K562 (cell line): ENCODE data around the gene LRRC25. TPM values are rescaled to one million over a fixed set of nuclear protein-coding genes. Genes with fewer than 3 reads are reported as not detected.
A peak's percentile ranks its signal among the peaks of the same experiment; 100 is the strongest.

Experiments
- ARHGAP35 ChIP-seq: fragments of 450-650 bp; IDR thresholded peaks from 2 replicates; pipeline ENCODE4 v1.6.1; 2018; ENCODE audit not compliant: partially characterized antibody
- ARID1B ChIP-seq: fragments of 450-650 bp; IDR thresholded peaks from 2 replicates; pipeline ENCODE4 v1.6.1; 2016; ENCODE audit warnings: antibody characterized with exemption, mild to moderate bottlenecking, inconsistent platforms
- CREB1 ChIP-seq, 2 experiments: sonication (generic) in 1 of 2; formaldehyde crosslinking in 1 of 2; IDR thresholded peaks; 2 replicates each; pipeline versions ENCODE4 v1.6.1 to v1.8.0; 2012 to 2022; ENCODE audit warnings: inconsistent platforms in 1 of 2, mild to moderate bottlenecking in 1 of 2, missing genetic modification reagents in 1 of 2, moderate library complexity in 1 of 2
- CREM ChIP-seq: IDR thresholded peaks from 2 replicates; pipeline ENCODE4 v1.6.1; 2014; ENCODE audit warnings: antibody characterized with exemption, low read depth
- CTBP1 ChIP-seq: fragments of 450-650 bp; IDR thresholded peaks from 2 replicates; pipeline ENCODE4 v1.6.1; 2016; ENCODE audit warnings: borderline replicate concordance
- JUND ChIP-seq, 2 experiments: IDR thresholded peaks; 2 replicates in 1 of 2; 3 replicates in 1 of 2; pipeline ENCODE4 v1.6.1; 2011; ENCODE audit warnings: borderline replicate concordance in 2 of 2, low read depth in 2 of 2, low read length in 2 of 2, improper control_type of control experiment in 1 of 2, missing biosample characterization in 1 of 2, missing genetic modification characterization in 1 of 2, missing genetic modification reagents in 1 of 2
- L3MBTL2 ChIP-seq: fragments of 450-650 bp; IDR thresholded peaks from 2 replicates; pipeline ENCODE4 v1.6.1; 2016; ENCODE audit warnings: mild to moderate bottlenecking, moderate library complexity
- MXD1 ChIP-seq: fragments of 250-450 bp; sonication (Bioruptor Pico); IDR thresholded peaks from 2 replicates; pipeline ENCODE4 v1.8.0; 2021; ENCODE audit warnings: borderline replicate concordance, mild to moderate bottlenecking, moderate library complexity; ENCODE audit not compliant: poor library complexity, severe bottlenecking
- MYC ChIP-seq, 2 experiments: fragments of 250-450 bp in 1 of 2; sonication (Bioruptor Pico) in 1 of 2; IDR thresholded peaks; 2 replicates each; pipeline versions ENCODE4 v1.5.1 to v1.6.1; 2012 to 2021; ENCODE audit warnings: low read depth in 2 of 2, borderline replicate concordance in 1 of 2, improper control_type of control experiment in 1 of 2, low read length in 1 of 2, mild to moderate bottlenecking in 1 of 2, moderate library complexity in 1 of 2
- RHOXF2B ChIP-seq: fragments of 250-450 bp; sonication (Bioruptor Pico); conservative IDR thresholded peaks from 2 replicates; pipeline ENCODE4 v1.5.1; 2021
- SP2 ChIP-seq: IDR thresholded peaks from 2 replicates; pipeline ENCODE4 v1.6.1; 2011; ENCODE audit warnings: mild to moderate bottlenecking, low read depth, low read length, moderate library complexity; ENCODE audit not compliant: poor library complexity, severe bottlenecking; ENCODE audit errors: extremely low read depth
- TFAM ChIP-seq: fragments of 250-450 bp; sonication (Bioruptor Pico); conservative IDR thresholded peaks from 2 replicates; pipeline ENCODE4 v1.5.0; 2021; ENCODE audit warnings: mild to moderate bottlenecking, moderate library complexity
- VEZF1 ChIP-seq: fragments of 200-800 bp; sonication (Bioruptor generic); IDR thresholded peaks from 2 replicates; pipeline ENCODE4 v1.6.1; 2017; ENCODE audit warnings: missing genetic modification characterization, missing compliant biosample characterization
- ZBTB26 ChIP-seq: fragments of 450-650 bp; formaldehyde crosslinking; IDR thresholded peaks from 2 replicates; pipeline ENCODE4 v1.4.0; 2022; ENCODE audit warnings: missing genetic modification characterization
- ZEB2 ChIP-seq: fragments of 450-650 bp; IDR thresholded peaks from 2 replicates; pipeline ENCODE4 v1.6.1; 2016
- ZNF217 ChIP-seq: sonication (generic); formaldehyde crosslinking; IDR thresholded peaks from 2 replicates; pipeline ENCODE4 v1.8.0; 2022; ENCODE audit warnings: mild to moderate bottlenecking, missing genetic modification reagents
- ZNF384 ChIP-seq: IDR thresholded peaks from 2 replicates; pipeline ENCODE4 v1.6.1; 2012; ENCODE audit warnings: low read depth, low read length, improper control_type of control experiment
- ZNF77 ChIP-seq: fragments of 250-450 bp; sonication (Bioruptor Pico); IDR thresholded peaks from 2 replicates; pipeline ENCODE4 v1.5.0; 2020
- polyA plus RNA-seq, 8 experiments: library from polyadenylated mRNA; depleted of rRNA in 4 of 8; stranded (reverse) in 5 of 8; unstranded in 3 of 8; fragments of >200 nt; fragmentation: Nextera tagmentation in 2 of 8; fragmentation: Illumina TruSeq in 1 of 8; extraction: Ambion mirVana in 2 of 8; extraction: Trizol in 1 of 8; gene quantifications; 2 replicates each; pipeline versions ENCODE4 v1.2.1 to v1.2.3, GENCODE V29; 2011 to 2014; ENCODE audit warnings: inconsistent platforms in 1 of 8, missing spikeins in 1 of 8
- total RNA-seq, 7 experiments: library from RNA; depleted of rRNA in 6 of 7; stranded (reverse); fragments of >200 nt in 6 of 7; fragmentation: Illumina TruSeq in 2 of 7; extraction: Trizol in 2 of 7; gene quantifications; 2 replicates each; pipeline versions ENCODE4 v1.2.1 to v1.2.3, GENCODE V29; 2011 to 2021; ENCODE audit warnings: low replicate concordance in 1 of 7
- TF ChIP-seq, protein P1 (sequence below): sonication (generic); formaldehyde crosslinking; IDR thresholded peaks from 2 replicates; pipeline ENCODE4 v1.9.0; 2022; ENCODE audit warnings: mild to moderate bottlenecking, missing genetic modification reagents
- TF ChIP-seq, protein P2 (sequence below), 2 experiments: fragments of 250-450 bp in 1 of 2; fragments of 450-650 bp in 1 of 2; sonication (Bioruptor Pico) in 1 of 2; IDR thresholded peaks; 2 replicates each; pipeline versions ENCODE4 v1.6.1 to v1.8.0; 2016 to 2021; ENCODE audit warnings: mild to moderate bottlenecking in 2 of 2, moderate library complexity in 2 of 2, missing compliant biosample characterization in 1 of 2, missing genetic modification characterization in 1 of 2

The LRRC25 gene
- total and polyA plus RNA-seq, 9 of the 15 experiments (the other 6 are each of a cell fraction or from before 2014, with no cell fraction given) = 0.07 to 0.36 (median 0.10) TPM; not detected in 3

GRCh38 chr19:18408053-18408476 lies 10.6 kb upstream of the LRRC25 start (continued):
- TF ChIP-seq, protein P1, sequence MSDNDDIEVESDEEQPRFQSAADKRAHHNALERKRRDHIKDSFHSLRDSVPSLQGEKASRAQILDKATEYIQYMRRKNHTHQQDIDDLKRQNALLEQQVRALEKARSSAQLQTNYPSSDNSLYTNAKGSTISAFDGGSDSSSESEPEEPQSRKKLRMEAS (CRISPR knock-in tag) = peak; percentile 63; the same call in 1 of the 2 replicates
- TF ChIP-seq CTBP1 (peak; percentile 38; the same call in 1 of the 2 replicates), ZNF77 (CRISPR knock-in tag) (no peak), ARHGAP35 (no peak), ZNF384 (0 out of 2 replicates have a peak, but pooled peaks have one; percentile 6), ZBTB26 (CRISPR knock-in tag) (no peak), L3MBTL2 (0 out of 2 replicates have a peak, but pooled peaks have one; percentile 48), JUND (IDR thresholded peaks at IDR 0.05; ENCODE audit: borderline replicate concordance, low read depth, low read length) (peak; percentile 24; the same call in 1 of the 2 replicates), JUND (tag; IDR thresholded peaks at IDR 0.05; ENCODE audit: borderline replicate concordance, low read depth, low read length) (no peak; the same call in 2 of the 3 replicates), SP2 (no peak), CREB1 (IDR thresholded peaks at IDR 0.05) (peak; percentile 23; the same call in 1 of the 2 replicates), CREB1 (CRISPR knock-in tag; IDR thresholded peaks at IDR 0.05) (no peak), VEZF1 (CRISPR knock-in tag) (peak; percentile 27; the same call in 1 of the 2 replicates), TFAM (CRISPR knock-in tag) (no peak), ZNF217 (CRISPR knock-in tag) (no peak), ARID1B (0 out of 2 replicates have a peak, but pooled peaks have one; percentile 15), MXD1 (CRISPR knock-in tag) (no peak), ZEB2 (0 out of 2 replicates have a peak, but pooled peaks have one; percentile 38), CREM (0 out of 2 replicates have a peak, but pooled peaks have one; percentile 36), MYC (IDR thresholded peaks at IDR 0.05; ENCODE audit: low read depth, low read length) (peak; percentile 48; the same call in 1 of the 2 replicates), MYC (CRISPR knock-in tag; IDR thresholded peaks at IDR 0.05; ENCODE audit: borderline replicate concordance, low read depth) (no peak), RHOXF2B (CRISPR knock-in tag) (no peak)
- TF ChIP-seq, protein P2, sequence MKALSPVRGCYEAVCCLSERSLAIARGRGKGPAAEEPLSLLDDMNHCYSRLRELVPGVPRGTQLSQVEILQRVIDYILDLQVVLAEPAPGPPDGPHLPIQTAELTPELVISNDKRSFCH (CRISPR knock-in tag; IDR thresholded peaks at IDR 0.05) = no peak
- TF ChIP-seq, protein P2 (tag; IDR thresholded peaks at IDR 0.05) = peak; percentile 51; the same call in 1 of the 2 replicates
